Endothelial cell of umbilical vein (primary cell): ENCODE measurements around the gene IFT74. TPM values are rescaled to one million over a fixed set of nuclear protein-coding genes. Genes with fewer than 3 reads are reported as not detected.

Experiments used
- BruUV-seq: library from RNA; stranded (reverse); fragments of 400-500 nt; replicated peaks from 2 replicates; lab custom pipeline; 2021; lab: Mats Ljungman, UMichigan
- CTCF ChIA-PET: fragments of 300-600, 350-600 bp; sonication (Branson Sonifier 250); formaldehyde crosslinking; loops from one replicate; lab custom pipeline; 2021; ENCODE audit warnings: antibody characterized with exemption, inconsistent platforms; lab: Charles Lee
- POLR2A ChIA-PET: fragments of 300-600, 350-600 bp; sonication (Branson Sonifier 250); formaldehyde crosslinking; loops from one replicate; lab custom pipeline; 2021; ENCODE audit warnings: antibody characterized with exemption, inconsistent platforms; lab: Charles Lee
- DNase-seq: peaks from one replicate; pipeline ENCODE4 v3.0.0-alpha.2; 2011; ENCODE audit warnings: low read depth, low spot score
- FAIRE-seq: peaks from 2 replicates; lab custom pipeline; 2011; peaks lifted over from hg19 to GRCh38; lab: Jason Lieb, UNC
- H2AFZ ChIP-seq: 2 replicates; pipeline ENCODE4 v1.6.0; 2012; ENCODE audit warnings: low read depth, low read length, control low read depth, inconsistent platforms
- H3K27ac ChIP-seq: 2 replicates; pipeline ENCODE4 v1.5.1; 2011; ENCODE audit warnings: low read depth, mild to moderate bottlenecking, control low read depth, low read length, moderate library complexity; ENCODE audit not compliant: insufficient read depth
- H3K27me3 ChIP-seq, 2 experiments: 2 replicates each; pipeline versions ENCODE4 v1.6.0 to v1.6.1; 2011; ENCODE audit warnings: low read length in 2 of 2, mixed read lengths in 1 of 2; ENCODE audit not compliant: control insufficient read depth in 2 of 2, insufficient read depth in 2 of 2
- H3K36me3 ChIP-seq, 2 experiments: 2 replicates in 1 of 2; 3 replicates in 1 of 2; pipeline ENCODE4 v1.5.1; 2011; ENCODE audit warnings: low read length in 2 of 2, mild to moderate bottlenecking in 1 of 2, moderate library complexity in 1 of 2; ENCODE audit not compliant: control insufficient read depth in 2 of 2, insufficient read depth in 2 of 2; ENCODE audit errors: extremely low read depth in 1 of 2
- H3K4me1 ChIP-seq: 3 replicates; pipeline ENCODE4 v1.5.1; 2011; ENCODE audit warnings: mild to moderate bottlenecking, low read length; ENCODE audit not compliant: control insufficient read depth, insufficient read depth; ENCODE audit errors: extremely low read depth
- H3K4me2 ChIP-seq: 2 replicates; pipeline ENCODE4 v1.6.1; 2011; ENCODE audit warnings: low read length, control low read depth, mixed read lengths; ENCODE audit not compliant: insufficient read depth
- H3K4me3 ChIP-seq, 3 experiments: fragments of 200-600 bp in 1 of 3; sonication (generic), shearing (Covaris generic) in 1 of 3; replicated peaks in 1 of 3; 2 replicates each; pipeline ENCODE4 v1.5.1; 2011 to 2016; ENCODE audit warnings: control low read depth in 3 of 3, low read length in 3 of 3, mild to moderate bottlenecking in 2 of 3, inconsistent platforms in 1 of 3, low read depth in 1 of 3, moderate library complexity in 1 of 3; ENCODE audit not compliant: insufficient read depth in 1 of 3
- H3K79me2 ChIP-seq: 2 replicates; pipeline ENCODE4 v1.6.0; 2012; ENCODE audit warnings: low read length, inconsistent platforms; ENCODE audit not compliant: control insufficient read depth, insufficient read depth
- H3K9ac ChIP-seq: replicated peaks from 2 replicates; pipeline ENCODE3; 2011; ENCODE audit warnings: low read length, control low read depth; ENCODE audit not compliant: insufficient read depth; ENCODE audit errors: extremely low read depth
- H3K9me1 ChIP-seq: replicated peaks from 3 replicates; pipeline ENCODE4 v1.6.0; 2011; ENCODE audit warnings: mild to moderate bottlenecking, low read length; ENCODE audit not compliant: control insufficient read depth, insufficient read depth; ENCODE audit errors: extremely low read depth
- H3K9me3 ChIP-seq: replicated peaks from 2 replicates; pipeline ENCODE4 v1.5.1; 2012; ENCODE audit warnings: low read length, inconsistent platforms; ENCODE audit not compliant: control insufficient read depth, insufficient read depth
- H4K20me1 ChIP-seq: replicated peaks from 2 replicates; pipeline ENCODE3; 2011; ENCODE audit warnings: mild to moderate bottlenecking, low read length; ENCODE audit not compliant: control insufficient read depth, insufficient read depth; ENCODE audit errors: extremely low read depth
- EZH2 ChIP-seq: IDR thresholded peaks from 2 replicates; pipeline ENCODE4 v1.6.1; 2012; ENCODE audit warnings: borderline replicate concordance, low read depth, mild to moderate bottlenecking, moderate library complexity, low read length, inconsistent platforms; ENCODE audit not compliant: severe bottlenecking
- FOS ChIP-seq: IDR thresholded peaks from 2 replicates; pipeline ENCODE4 v1.6.1; 2011; ENCODE audit warnings: mild to moderate bottlenecking, low read length, moderate library complexity, borderline replicate concordance; ENCODE audit not compliant: insufficient read depth
- GATA2 ChIP-seq: IDR thresholded peaks from 2 replicates; pipeline ENCODE4 v1.7.0; 2011; ENCODE audit warnings: low read depth, mild to moderate bottlenecking, moderate library complexity, mixed read lengths, low read length; ENCODE audit not compliant: insufficient read length, insufficient read depth
- JUN ChIP-seq: IDR thresholded peaks from 2 replicates; pipeline ENCODE4 v1.6.1; 2011; ENCODE audit warnings: borderline replicate concordance, low read depth; ENCODE audit not compliant: insufficient read length, insufficient read depth
- MYC ChIP-seq: IDR thresholded peaks from one replicate; pipeline ENCODE4 v1.6.1; 2011; ENCODE audit warnings: mild to moderate bottlenecking, low read depth, low read length
- POLR2A ChIP-seq: IDR thresholded peaks from 2 replicates; pipeline ENCODE4 v1.6.1; 2012; ENCODE audit warnings: low read depth, mild to moderate bottlenecking, control low read depth, low read length
- POLR2AphosphoS5 ChIP-seq: IDR thresholded peaks from 2 replicates; pipeline ENCODE4 v1.6.1; 2012; ENCODE audit warnings: low read depth, mild to moderate bottlenecking, control low read depth, low read length, moderate library complexity; ENCODE audit not compliant: insufficient read depth
- dilution Hi-C: fragments of 300-500 bp; cut with MboI; formaldehyde crosslinking; loops from one replicate; pipeline ENCODE4 v1.15.0; 2019; ENCODE audit warnings: low sequenced_read_pairs; ENCODE audit not compliant: extremely low pct_ligation_motif_present
- intact Hi-C: fragments of 100-400 bp; cut with micrococcal nuclease; formaldehyde crosslinking; loops from one replicate; pipeline ENCODE4 v1.10.0; 2022
- polyA plus RNA-seq, 4 experiments: library from polyadenylated mRNA; depleted of rRNA in 3 of 4; stranded (reverse) in 3 of 4; unstranded in 1 of 4; fragments of >200 nt; gene quantifications; 2 replicates each; pipeline versions ENCODE4 v1.2.1 to v1.2.3, GENCODE V29; 2011 to 2012; ENCODE audit warnings: missing spikeins in 1 of 4
- total RNA-seq: library from RNA; stranded (reverse); gene quantifications from 2 replicates; pipeline ENCODE4 v1.2.3, GENCODE V29; 2021
- TF ChIP-seq, protein P1 (sequence below), 2 donors: IDR thresholded peaks; 1 replicate in 1 of 2; 2 replicates in 1 of 2; pipeline ENCODE4 v1.5.1; 2011; ENCODE audit warnings: low read length in 2 of 2, mild to moderate bottlenecking in 2 of 2, moderate library complexity in 2 of 2, control low read depth in 1 of 2, inconsistent platforms in 1 of 2, low read depth in 1 of 2; ENCODE audit not compliant: insufficient read depth in 1 of 2; ENCODE audit errors: extremely low read depth in 1 of 2
- TF ChIP-seq, protein P2 (sequence below): IDR thresholded peaks from 2 replicates; pipeline ENCODE4 v1.6.1; 2011; ENCODE audit not compliant: insufficient read depth, insufficient read length

The IFT74 gene
- total and polyA plus RNA-seq, 2 donors (not counting 3 experiments of a cell fraction or from before 2014, with no cell fraction given): 3.4 to 10.8 TPM

DNA sequence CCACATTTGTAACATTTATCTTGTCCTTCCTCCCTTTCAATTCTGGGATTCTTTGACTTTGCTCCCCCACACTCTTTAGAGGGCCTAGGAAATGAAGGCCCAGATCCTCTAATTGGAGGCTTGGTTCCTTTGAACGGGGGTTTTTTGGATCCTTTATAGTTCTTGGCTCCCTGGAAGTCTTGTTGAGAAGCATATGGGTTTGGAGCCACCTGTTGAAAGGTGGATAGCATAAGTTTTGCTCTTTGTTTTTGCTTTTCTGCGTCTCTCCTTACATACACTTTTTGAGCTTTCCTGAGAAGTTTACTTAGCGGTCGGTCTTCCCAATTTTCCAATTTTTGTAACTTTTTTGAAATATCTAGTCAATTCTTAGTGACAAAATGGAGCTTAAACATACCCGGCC is 17.8 kb downstream of the IFT74 start:
- POLR2A ChIA-PET: no interaction called here

More for the DNA sequence above, 17.8 kb downstream of the IFT74 start:
- Histone ChIP-seq H3K36me3 (no peaks in the 10 kb centered on the region), H3K27me3 (no peaks in the 10 kb centered on the region), H3K9me1 (no peaks in the 10 kb centered on the region), H3K9ac (no peak overlapping the region), H3K4me2 (no peak overlapping the region), H3K4me3 (no peak overlapping the region), H4K20me1 (no peaks in the 10 kb centered on the region), H3K79me2 (no peaks in the 10 kb centered on the region), H3K27ac (no peak overlapping the region), H2AFZ (no peak overlapping the region), H3K4me1 (no peaks in the 10 kb centered on the region), H3K9me3 (no peaks in the 10 kb centered on the region)
- FAIRE-seq (no peak), DNase-seq (no peak)
- dilution Hi-C loops: no loop called here
- TF ChIP-seq MYC (no peak), GATA2 (no peak), FOS (no peak), EZH2 (no peak), POLR2AphosphoS5 (no peak), JUN (no peak), POLR2A (no peak)
- TF ChIP-seq, protein P1, sequence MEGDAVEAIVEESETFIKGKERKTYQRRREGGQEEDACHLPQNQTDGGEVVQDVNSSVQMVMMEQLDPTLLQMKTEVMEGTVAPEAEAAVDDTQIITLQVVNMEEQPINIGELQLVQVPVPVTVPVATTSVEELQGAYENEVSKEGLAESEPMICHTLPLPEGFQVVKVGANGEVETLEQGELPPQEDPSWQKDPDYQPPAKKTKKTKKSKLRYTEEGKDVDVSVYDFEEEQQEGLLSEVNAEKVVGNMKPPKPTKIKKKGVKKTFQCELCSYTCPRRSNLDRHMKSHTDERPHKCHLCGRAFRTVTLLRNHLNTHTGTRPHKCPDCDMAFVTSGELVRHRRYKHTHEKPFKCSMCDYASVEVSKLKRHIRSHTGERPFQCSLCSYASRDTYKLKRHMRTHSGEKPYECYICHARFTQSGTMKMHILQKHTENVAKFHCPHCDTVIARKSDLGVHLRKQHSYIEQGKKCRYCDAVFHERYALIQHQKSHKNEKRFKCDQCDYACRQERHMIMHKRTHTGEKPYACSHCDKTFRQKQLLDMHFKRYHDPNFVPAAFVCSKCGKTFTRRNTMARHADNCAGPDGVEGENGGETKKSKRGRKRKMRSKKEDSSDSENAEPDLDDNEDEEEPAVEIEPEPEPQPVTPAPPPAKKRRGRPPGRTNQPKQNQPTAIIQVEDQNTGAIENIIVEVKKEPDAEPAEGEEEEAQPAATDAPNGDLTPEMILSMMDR (IDR thresholded peaks at IDR 0.05; ENCODE audit: extremely low read depth in 1 of 2, insufficient read depth in 1 of 2, low read depth in 1 of 2, low read length in 2 of 2): no peak
- TF ChIP-seq, protein P2, sequence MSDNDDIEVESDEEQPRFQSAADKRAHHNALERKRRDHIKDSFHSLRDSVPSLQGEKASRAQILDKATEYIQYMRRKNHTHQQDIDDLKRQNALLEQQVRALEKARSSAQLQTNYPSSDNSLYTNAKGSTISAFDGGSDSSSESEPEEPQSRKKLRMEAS: no peak
- intact Hi-C loops: no loop called here
- no TSS peak for BruUV-seq
- CTCF ChIA-PET: no interaction called here
